HCT116 (cell line): ENCODE data around the gene PSTPIP2. TPM values are rescaled to one million over a fixed set of nuclear protein-coding genes. Genes with fewer than 3 reads are reported as not detected.

Experiments used
- ATAC-seq: fragments of 200-7000 bp; cut with Tn5 transposase; 2 replicates; pipeline ENCODE4 v1.9.1; 2020; ENCODE audit warnings: mild to moderate bottlenecking, moderate library complexity
- BruUV-seq: library from RNA; stranded (reverse); fragments of 400-500 nt; replicated peaks from 2 replicates; lab custom pipeline; 2021; lab: Mats Ljungman, UMichigan
- CTCF ChIA-PET: fragments of 300-600 bp; sonication (Branson Sonifier 250); formaldehyde crosslinking; loops from one replicate; lab custom pipeline; 2021; ENCODE audit warnings: antibody characterized with exemption; lab: Charles Lee
- POLR2A ChIA-PET: fragments of 300-600, 350-600 bp; sonication (Branson Sonifier 250); formaldehyde crosslinking; loops from one replicate; lab custom pipeline; 2021; ENCODE audit warnings: antibody characterized with exemption; lab: Charles Lee
- RAD21 ChIA-PET, 2 experiments: fragments of 300-600 bp; sonication (Branson Sonifier 250); formaldehyde crosslinking; loops; one replicate each; lab custom pipeline; 2023; ENCODE audit warnings: low total read pairs in 2 of 2; ENCODE audit not compliant: uncharacterized antibody in 2 of 2, unreplicated experiment in 2 of 2, low non-redundant PET in 1 of 2; lab: Charles Lee
- DNase-seq: peaks from one replicate; pipeline ENCODE4 v3.0.0-alpha.2; 2010; ENCODE audit warnings: low read depth, low spot score
- H2AFZ ChIP-seq: fragments of 200-600 bp; shearing (Covaris generic), sonication (generic); 2 replicates; pipeline ENCODE4 v1.6.1; 2017; ENCODE audit warnings: low read depth, mixed run types, mixed read lengths, antibody characterized with exemption, low read length; ENCODE audit not compliant: poor library complexity, severe bottlenecking
- H3K27ac ChIP-seq: 2 replicates; pipeline ENCODE4 v1.5.1; 2012; ENCODE audit warnings: low read depth, low read length
- H3K27me3 ChIP-seq: fragments of 200-600 bp; sonication (generic); 2 replicates; pipeline ENCODE4 v1.6.1; 2016; ENCODE audit warnings: mixed run types, low read length, mixed read lengths; ENCODE audit not compliant: insufficient read depth
- H3K36me3 ChIP-seq, 2 experiments: fragments of 200-500 bp in 1 of 2; fragments of 200-600 bp in 1 of 2; sonication (Bioruptor generic) in 1 of 2; sonication (generic) in 1 of 2; 2 replicates each; pipeline versions ENCODE4 v1.5.1 to v1.6.1; 2014 to 2016; ENCODE audit warnings: low read length in 2 of 2, inconsistent platforms in 1 of 2, mixed read lengths in 1 of 2, mixed run types in 1 of 2; ENCODE audit not compliant: insufficient read depth in 2 of 2, control insufficient read depth in 1 of 2
- H3K4me1 ChIP-seq, 2 experiments: fragments of 200-600 bp in 1 of 2; sonication (generic) in 1 of 2; 2 replicates each; pipeline versions ENCODE4 v1.5.1 to v1.6.1; 2012 to 2017; ENCODE audit warnings: low read length in 2 of 2, inconsistent platforms in 1 of 2, mild to moderate bottlenecking in 1 of 2, mixed read lengths in 1 of 2, mixed run types in 1 of 2, moderate library complexity in 1 of 2; ENCODE audit not compliant: insufficient read depth in 2 of 2, control insufficient read depth in 1 of 2
- H3K4me2 ChIP-seq: fragments of 200-600 bp; sonication (generic); 2 replicates; pipeline ENCODE4 v1.6.1; 2017; ENCODE audit warnings: mixed run types, low read length, mixed read lengths
- H3K4me3 ChIP-seq, 2 experiments: fragments of 200-600 bp in 1 of 2; sonication (generic) in 1 of 2; replicated peaks in 1 of 2; 2 replicates each; pipeline ENCODE4 v1.5.1; 2011 to 2016; ENCODE audit warnings: low read length in 2 of 2, control low read depth in 1 of 2, low read depth in 1 of 2, mild to moderate bottlenecking in 1 of 2, mixed read lengths in 1 of 2, mixed run types in 1 of 2
- H3K79me2 ChIP-seq: fragments of 200-600 bp; sonication (generic); 2 replicates; pipeline ENCODE4 v1.6.1; 2017; ENCODE audit warnings: mild to moderate bottlenecking, mixed run types, low read length, moderate library complexity, mixed read lengths; ENCODE audit not compliant: insufficient read depth
- H3K9ac ChIP-seq: fragments of 200-600 bp; sonication (generic); 2 replicates; pipeline ENCODE4 v1.6.1; 2016; ENCODE audit warnings: low read length, mixed read lengths
- H3K9me2 ChIP-seq: fragments of 200-600 bp; sonication (generic), shearing (Covaris generic); 2 replicates; pipeline ENCODE4 v1.6.1; 2017; ENCODE audit warnings: mixed run types, mild to moderate bottlenecking, moderate library complexity; ENCODE audit not compliant: insufficient read depth
- H3K9me3 ChIP-seq, 2 experiments: fragments of 200-500 bp in 1 of 2; fragments of 200-600 bp in 1 of 2; sonication (Bioruptor generic) in 1 of 2; sonication (generic) in 1 of 2; 2 replicates each; pipeline ENCODE4 v1.6.1; 2014 to 2017; ENCODE audit warnings: low read length in 2 of 2, mixed read lengths in 2 of 2, inconsistent platforms in 1 of 2, low read depth in 1 of 2, mild to moderate bottlenecking in 1 of 2, mixed run types in 1 of 2, moderate library complexity in 1 of 2; ENCODE audit not compliant: control insufficient read depth in 1 of 2, insufficient read depth in 1 of 2
- H4K20me1 ChIP-seq: fragments of 200-600 bp; sonication (generic), shearing (Covaris generic); 2 replicates; pipeline ENCODE4 v1.6.1; 2017; ENCODE audit warnings: mixed run types, mild to moderate bottlenecking, moderate library complexity; ENCODE audit not compliant: insufficient read depth
- CBX3 ChIP-seq: IDR thresholded peaks from 2 replicates; pipeline ENCODE4 v1.6.1; 2012; ENCODE audit warnings: low read depth
- CEBPB ChIP-seq: IDR thresholded peaks from 2 replicates; pipeline ENCODE4 v1.6.1; 2012; ENCODE audit warnings: low read depth
- ELF1 ChIP-seq: IDR thresholded peaks from 2 replicates; pipeline ENCODE4 v1.6.1; 2012; ENCODE audit warnings: low read depth, borderline replicate concordance
- POLR2A ChIP-seq: IDR thresholded peaks from 2 replicates; pipeline ENCODE4 v1.7.0; 2011; ENCODE audit warnings: borderline replicate concordance; ENCODE audit not compliant: insufficient read depth, insufficient read length; ENCODE audit errors: extremely low read depth
- POLR2AphosphoS5 ChIP-seq: IDR thresholded peaks from 2 replicates; pipeline ENCODE4 v1.6.1; 2011; ENCODE audit warnings: mild to moderate bottlenecking, low read depth, low read length, moderate library complexity
- RAD21 ChIP-seq: IDR thresholded peaks from 2 replicates; pipeline ENCODE4 v1.6.1; 2012; ENCODE audit warnings: low read depth, mild to moderate bottlenecking
- SIN3A ChIP-seq: IDR thresholded peaks from 2 replicates; pipeline ENCODE4 v1.6.1; 2012; ENCODE audit warnings: low read depth
- YY1 ChIP-seq: IDR thresholded peaks from 2 replicates; pipeline ENCODE4 v1.6.1; 2011; ENCODE audit warnings: low read length, low read depth, moderate library complexity, mild to moderate bottlenecking; ENCODE audit not compliant: insufficient replicate concordance; ENCODE audit errors: extremely low read depth
- ZFX ChIP-seq: fragments of 450-650 bp; IDR thresholded peaks from 2 replicates; pipeline ENCODE4 v1.6.1; 2017
- ZNF274 ChIP-seq: fragments of 200-500 bp; sonication (Bioruptor generic); IDR thresholded peaks from 2 replicates; pipeline ENCODE4 v1.6.1; 2014; ENCODE audit warnings: mild to moderate bottlenecking, low read depth, low read length, inconsistent platforms
- intact Hi-C: fragments of 100-400 bp; cut with micrococcal nuclease; formaldehyde crosslinking; loops from 2 replicates; pipeline ENCODE4 v1.10.0; 2022
- total RNA-seq: library from RNA; stranded (reverse); gene quantifications from one replicate; pipeline ENCODE4 v1.2.1, GENCODE V29; 2021; ENCODE audit not compliant: unreplicated experiment
- TF ChIP-seq, protein P1 (sequence below): IDR thresholded peaks from 2 replicates; pipeline ENCODE4 v1.6.1; 2012
- TF ChIP-seq, protein P2 (sequence below), 3 experiments: fragments of 200-600 bp in 1 of 3; sonication (generic) in 1 of 3; IDR thresholded peaks in 2 of 3; conservative IDR thresholded peaks in 1 of 3; 2 replicates each; pipeline ENCODE4 v1.5.1; 2012 to 2017; ENCODE audit warnings: low read depth in 2 of 3, low read length in 2 of 3, antibody characterized with exemption in 1 of 3, borderline replicate concordance in 1 of 3, control low read depth in 1 of 3, mild to moderate bottlenecking in 1 of 3, mixed read lengths in 1 of 3, mixed run types in 1 of 3, moderate library complexity in 1 of 3; ENCODE audit not compliant: insufficient read depth in 1 of 3
- TF ChIP-seq, protein P3 (sequence below): IDR thresholded peaks from 2 replicates; pipeline ENCODE4 v1.6.1; 2011; ENCODE audit warnings: mild to moderate bottlenecking, low read length, moderate library complexity; ENCODE audit not compliant: insufficient replicate concordance; ENCODE audit errors: extremely low read depth
- TF ChIP-seq, protein P4 (sequence below): IDR thresholded peaks from 2 replicates; pipeline ENCODE4 v1.6.1; 2012

The PSTPIP2 gene
- total RNA-seq, 1 experiment from 2014 or later = 20.0 TPM

DNA sequence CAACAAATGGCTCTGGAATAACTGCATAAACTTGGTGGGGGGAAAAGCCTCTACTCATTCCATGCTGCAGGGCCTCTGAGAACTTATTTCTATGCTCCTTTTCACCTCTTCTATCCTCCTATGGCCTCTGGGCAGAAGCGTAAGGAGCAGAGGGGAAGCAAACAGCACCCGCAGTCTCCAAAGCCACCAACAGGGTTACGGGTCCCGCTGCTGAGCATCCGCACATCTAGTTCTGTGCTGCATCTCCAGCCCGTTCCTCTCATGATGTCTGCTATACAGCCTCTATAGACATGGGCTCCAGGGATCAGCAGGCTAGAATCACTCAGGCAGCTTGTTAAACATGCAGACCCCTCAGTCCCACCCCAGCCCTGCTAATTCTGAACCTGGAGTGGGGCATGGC, 25.9 kb downstream of the PSTPIP2 start:
- H3K9me3 ChIP-seq = no peaks in the 10 kb centered on the region
- no peaks in the 10 kb centered on the region for H3K27me3 ChIP-seq
- H3K9ac ChIP-seq = no peak overlapping the region
- RAD21 ChIA-PET = no interaction called here
- no peaks in the 10 kb centered on the region; the same call in 1 of the 2 replicates for H3K79me2 ChIP-seq
- 0 out of 2 replicates have a peak, but pooled peaks cover 3% of the 10 kb centered on the region for H4K20me1 ChIP-seq
- H3K36me3 ChIP-seq = no peaks in the 10 kb centered on the region
- peaks cover 5 to 16% of the 10 kb centered on the region in 2 experiments; a peak in 3 of 4 replicates for H3K4me1 ChIP-seq
- H3K9me2 ChIP-seq = no peaks in the 10 kb centered on the region
- CTCF ChIA-PET = no interaction called here
- no TSS peak for BruUV-seq
- DNase-seq (no peak), ATAC-seq (no peak; the same call in 1 of the 2 replicates)
- no peak overlapping the region for H3K27ac ChIP-seq
- no peak overlapping the region for H3K4me2 ChIP-seq
- intact Hi-C loops = no loop called here
- no peak overlapping the region for H2AFZ ChIP-seq
- POLR2A ChIA-PET = no interaction called here
- no peak overlapping the region for H3K4me3 ChIP-seq
- TF ChIP-seq YY1 = no peak
- no peak for TF ChIP-seq ELF1
- TF ChIP-seq, protein P1, sequence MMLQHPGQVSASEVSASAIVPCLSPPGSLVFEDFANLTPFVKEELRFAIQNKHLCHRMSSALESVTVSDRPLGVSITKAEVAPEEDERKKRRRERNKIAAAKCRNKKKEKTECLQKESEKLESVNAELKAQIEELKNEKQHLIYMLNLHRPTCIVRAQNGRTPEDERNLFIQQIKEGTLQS = no peak
- TF ChIP-seq, protein P2, sequence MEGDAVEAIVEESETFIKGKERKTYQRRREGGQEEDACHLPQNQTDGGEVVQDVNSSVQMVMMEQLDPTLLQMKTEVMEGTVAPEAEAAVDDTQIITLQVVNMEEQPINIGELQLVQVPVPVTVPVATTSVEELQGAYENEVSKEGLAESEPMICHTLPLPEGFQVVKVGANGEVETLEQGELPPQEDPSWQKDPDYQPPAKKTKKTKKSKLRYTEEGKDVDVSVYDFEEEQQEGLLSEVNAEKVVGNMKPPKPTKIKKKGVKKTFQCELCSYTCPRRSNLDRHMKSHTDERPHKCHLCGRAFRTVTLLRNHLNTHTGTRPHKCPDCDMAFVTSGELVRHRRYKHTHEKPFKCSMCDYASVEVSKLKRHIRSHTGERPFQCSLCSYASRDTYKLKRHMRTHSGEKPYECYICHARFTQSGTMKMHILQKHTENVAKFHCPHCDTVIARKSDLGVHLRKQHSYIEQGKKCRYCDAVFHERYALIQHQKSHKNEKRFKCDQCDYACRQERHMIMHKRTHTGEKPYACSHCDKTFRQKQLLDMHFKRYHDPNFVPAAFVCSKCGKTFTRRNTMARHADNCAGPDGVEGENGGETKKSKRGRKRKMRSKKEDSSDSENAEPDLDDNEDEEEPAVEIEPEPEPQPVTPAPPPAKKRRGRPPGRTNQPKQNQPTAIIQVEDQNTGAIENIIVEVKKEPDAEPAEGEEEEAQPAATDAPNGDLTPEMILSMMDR (IDR thresholded peaks at IDR 0.05 in 2 of 3, conservative IDR thresholded peaks at IDR 0.05 in 1 of 3; ENCODE audit: borderline replicate concordance in 1 of 3, insufficient read depth in 1 of 3, low read depth in 2 of 3, low read length in 2 of 3) = peak in 2 of 3 experiments; percentile 10 to 25; a peak in 2 of 6 replicates
- TF ChIP-seq, all 23 proteins: peak for 1

DNA sequence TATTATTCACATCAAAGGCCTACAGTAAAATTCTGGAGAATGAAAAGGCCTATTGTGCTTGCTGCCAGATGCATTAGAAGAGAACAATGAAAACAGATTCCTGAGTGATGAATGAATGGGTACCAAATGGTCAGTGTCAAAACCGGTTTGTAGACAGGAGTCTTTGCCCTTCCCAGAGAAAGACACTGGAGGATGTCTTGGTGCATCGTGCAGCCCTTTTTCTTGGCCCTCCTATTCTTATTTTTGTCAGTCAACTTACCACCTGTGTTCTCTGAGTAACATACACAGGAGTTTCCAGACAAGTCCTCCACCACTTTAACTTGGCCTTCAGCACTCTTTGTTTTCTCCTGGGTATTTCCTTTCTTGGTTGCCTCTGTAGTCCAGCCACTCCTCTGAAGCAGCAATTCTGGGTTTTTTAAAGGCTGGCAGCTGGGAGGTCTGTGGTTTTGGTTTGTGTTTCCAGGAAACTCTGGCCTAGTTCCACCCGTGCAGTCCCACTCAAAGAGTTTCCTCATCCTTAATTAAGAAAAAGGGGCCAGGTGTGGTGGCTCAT, 29.4 kb downstream of the PSTPIP2 start:
- H3K27me3 ChIP-seq = no peaks in the 10 kb centered on the region
- no peak overlapping the region for H3K4me3 ChIP-seq
- ChIA-PET POLR2A (no interaction called here), CTCF (no interaction called here), RAD21 (no interaction called here)
- no peaks in the 10 kb centered on the region for H3K9me3 ChIP-seq
- H3K36me3 ChIP-seq = no peaks in the 10 kb centered on the region
- intact Hi-C loops = no loop called here
- peaks cover 5 to 16% of the 10 kb centered on the region in 2 experiments; a peak in 3 of 4 replicates for H3K4me1 ChIP-seq
- ATAC-seq (peak; percentile 72), DNase-seq (no peak)
- H3K79me2 ChIP-seq = no peaks in the 10 kb centered on the region; the same call in 1 of the 2 replicates
- no peaks in the 10 kb centered on the region for H3K9me2 ChIP-seq
- H3K4me2 ChIP-seq = peak overlapping the region; percentile 39
- H2AFZ ChIP-seq = no peak overlapping the region
- 0 out of 2 replicates have a peak, but pooled peaks cover 3% of the 10 kb centered on the region for H4K20me1 ChIP-seq
- H3K27ac ChIP-seq = no peak overlapping the region
- BruUV-seq = no TSS peak
- H3K9ac ChIP-seq = no peak overlapping the region
- TF ChIP-seq, protein P3, sequence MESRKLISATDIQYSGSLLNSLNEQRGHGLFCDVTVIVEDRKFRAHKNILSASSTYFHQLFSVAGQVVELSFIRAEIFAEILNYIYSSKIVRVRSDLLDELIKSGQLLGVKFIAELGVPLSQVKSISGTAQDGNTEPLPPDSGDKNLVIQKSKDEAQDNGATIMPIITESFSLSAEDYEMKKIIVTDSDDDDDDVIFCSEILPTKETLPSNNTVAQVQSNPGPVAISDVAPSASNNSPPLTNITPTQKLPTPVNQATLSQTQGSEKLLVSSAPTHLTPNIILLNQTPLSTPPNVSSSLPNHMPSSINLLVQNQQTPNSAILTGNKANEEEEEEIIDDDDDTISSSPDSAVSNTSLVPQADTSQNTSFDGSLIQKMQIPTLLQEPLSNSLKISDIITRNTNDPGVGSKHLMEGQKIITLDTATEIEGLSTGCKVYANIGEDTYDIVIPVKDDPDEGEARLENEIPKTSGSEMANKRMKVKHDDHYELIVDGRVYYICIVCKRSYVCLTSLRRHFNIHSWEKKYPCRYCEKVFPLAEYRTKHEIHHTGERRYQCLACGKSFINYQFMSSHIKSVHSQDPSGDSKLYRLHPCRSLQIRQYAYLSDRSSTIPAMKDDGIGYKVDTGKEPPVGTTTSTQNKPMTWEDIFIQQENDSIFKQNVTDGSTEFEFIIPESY = no peak
- no peak for TF ChIP-seq POLR2A
- no peak for TF ChIP-seq SIN3A
- TF ChIP-seq ZNF274 = no peak
- TF ChIP-seq, protein P4, sequence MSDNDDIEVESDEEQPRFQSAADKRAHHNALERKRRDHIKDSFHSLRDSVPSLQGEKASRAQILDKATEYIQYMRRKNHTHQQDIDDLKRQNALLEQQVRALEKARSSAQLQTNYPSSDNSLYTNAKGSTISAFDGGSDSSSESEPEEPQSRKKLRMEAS = no peak
- no peak for TF ChIP-seq CBX3
- no peak for TF ChIP-seq POLR2AphosphoS5
- no peak for TF ChIP-seq ZFX
- TF ChIP-seq RAD21 = no peak
- no peak for TF ChIP-seq CEBPB
- TF ChIP-seq ELF1 = no peak
- TF ChIP-seq, protein P1 = no peak
